Measurements from ENCODE around the gene ATP8A1.

The ATP8A1 gene

DNA sequence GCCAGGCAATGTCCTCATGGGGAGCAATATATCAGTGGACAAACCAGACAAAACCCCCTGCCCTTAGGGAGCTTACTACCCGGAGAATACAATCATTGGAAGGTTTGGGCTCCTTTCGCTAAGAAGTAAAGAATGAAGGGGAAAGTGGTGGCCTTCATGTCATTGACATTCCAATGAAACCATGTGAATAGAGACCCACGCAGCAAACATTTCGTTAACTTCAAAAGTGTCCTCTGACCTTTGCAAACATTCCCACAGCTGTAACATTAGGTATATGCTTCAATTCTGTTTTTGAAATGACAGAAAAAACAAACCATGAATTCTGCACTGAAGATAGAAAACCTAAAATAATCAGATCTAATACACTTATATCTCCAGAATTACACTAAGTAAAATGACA is 7.0 kb downstream of the ATP8A1 start:
- DNase-seq (ENCODE audit: low spot score): no peak

DNA sequence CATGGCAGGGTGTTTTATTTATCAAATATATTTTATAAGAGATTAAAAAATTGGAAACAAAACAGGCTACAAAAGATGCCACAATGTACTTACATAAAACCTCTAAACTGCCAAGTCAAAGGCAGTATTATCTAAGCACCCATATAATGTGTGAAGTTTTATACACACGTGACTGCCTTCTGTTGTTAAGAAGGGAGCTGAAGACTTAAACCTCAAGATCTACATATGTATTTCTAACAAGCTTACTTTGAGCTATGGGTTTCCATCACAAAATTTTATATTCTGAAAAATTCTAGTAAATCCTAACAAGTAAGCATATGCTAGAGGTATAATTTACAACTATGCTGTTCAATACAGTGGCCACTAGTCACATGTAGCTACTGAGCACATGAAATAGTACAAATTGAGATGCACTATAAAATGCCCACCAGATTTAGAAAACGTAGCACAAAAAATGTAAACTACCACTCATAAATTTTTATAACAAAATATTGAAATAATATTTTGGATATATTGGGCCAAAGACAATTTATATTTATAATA is 9.8 kb downstream of the ATP8A1 start:
- no peak for DNase-seq (ENCODE audit: low spot score)

DNA sequence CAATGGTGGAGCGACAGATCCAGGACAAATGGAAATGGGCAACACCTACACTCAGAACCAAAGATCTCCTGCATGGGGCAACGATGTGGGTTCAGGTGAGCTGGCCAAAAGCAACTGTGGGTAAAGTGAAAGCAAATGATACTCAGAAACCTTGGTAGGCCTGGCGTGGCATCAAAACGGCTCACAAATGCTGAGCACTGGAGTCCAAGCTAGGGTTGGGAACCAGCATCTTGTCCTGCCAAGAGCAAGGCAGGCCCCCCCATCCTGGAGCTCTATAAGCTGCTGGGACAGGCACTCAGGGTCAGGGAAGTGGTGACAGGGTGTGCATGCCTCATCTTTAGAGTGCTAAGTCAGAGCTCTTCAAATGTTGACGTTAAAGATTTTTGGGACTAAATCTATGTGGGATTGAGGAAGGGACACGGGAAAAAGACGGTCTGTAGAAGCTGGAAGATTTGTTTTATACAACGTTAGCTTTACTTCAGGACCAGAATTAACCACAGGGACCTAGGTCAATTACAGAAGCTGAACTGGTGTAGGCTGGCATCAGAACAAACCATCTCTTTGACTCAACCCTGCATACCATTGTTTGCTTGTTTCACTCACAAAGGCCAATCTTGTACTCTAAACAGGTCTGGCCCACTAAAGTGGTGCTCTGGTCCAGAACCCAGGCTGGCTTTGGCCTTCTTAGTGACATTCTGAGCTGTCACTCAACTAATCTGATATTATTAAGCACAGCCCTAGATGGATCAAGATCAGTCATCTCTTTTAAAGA is 10.7 kb downstream of the ATP8A1 start:
- no peak for DNase-seq (ENCODE audit: low spot score)

GRCh38 chr4:42644897-42645296 is 12.0 kb downstream of the ATP8A1 start:
- DNase-seq (ENCODE audit: low spot score): no peak

DNA sequence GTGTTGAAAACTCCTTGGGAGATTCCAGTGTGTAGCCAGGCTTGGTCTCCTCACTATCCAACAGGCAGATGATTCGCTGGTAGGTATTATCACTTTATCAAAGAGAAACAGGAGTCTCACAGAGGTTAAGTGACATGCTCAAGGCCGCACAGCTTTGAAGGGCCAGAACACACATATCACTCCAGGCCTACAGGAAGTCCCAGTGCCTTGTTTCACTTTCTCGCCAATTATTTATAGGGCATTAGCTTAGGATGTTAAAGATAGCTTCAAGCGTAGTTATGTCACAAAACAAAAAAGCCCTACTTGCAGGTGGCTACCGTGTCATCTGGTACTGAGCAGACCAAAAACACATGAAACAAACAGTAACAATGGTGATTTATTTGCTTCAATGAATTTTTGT is 13.2 kb downstream of the ATP8A1 start:
- DNase-seq (ENCODE audit: low spot score): no peak

DNA sequence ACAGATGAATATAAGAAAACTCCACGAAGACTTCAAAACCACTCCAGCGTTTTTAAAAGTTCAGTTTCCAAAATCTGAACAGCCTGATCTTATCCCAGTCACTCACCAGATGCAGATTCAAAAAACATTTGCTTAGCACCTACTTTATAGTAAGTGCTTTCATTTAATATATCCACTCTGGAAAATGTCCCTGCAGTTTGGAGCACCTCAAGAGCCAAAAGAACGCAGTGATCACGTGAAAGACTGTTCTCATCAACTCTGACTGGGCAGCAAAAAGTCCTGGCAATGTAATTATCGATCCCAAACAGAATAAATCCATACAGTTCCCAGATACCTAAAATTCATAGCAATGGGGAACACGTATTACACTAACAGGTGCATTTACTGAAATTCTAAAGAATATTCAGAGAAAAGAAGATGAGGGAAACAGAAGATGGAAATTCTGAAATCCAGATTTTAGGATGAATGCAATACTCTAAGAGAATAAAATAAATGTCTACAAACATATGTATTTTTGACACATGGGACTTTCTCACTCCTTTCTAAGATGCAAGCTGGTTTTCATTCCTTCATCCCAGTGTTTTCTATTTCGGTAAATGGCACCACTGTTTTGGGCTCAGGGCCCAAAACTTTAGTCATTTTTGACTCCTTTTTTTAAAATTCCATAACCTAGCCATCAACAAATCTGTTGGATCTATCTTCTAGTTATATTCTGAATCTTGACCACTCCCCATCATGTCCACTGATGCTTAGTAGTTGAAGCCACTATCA is 13.9 kb downstream of the ATP8A1 start:
- no peak for DNase-seq (ENCODE audit: low spot score)

- DNase-seq (ENCODE audit: low spot score): no peak
These were observed 14.7 kb downstream of the ATP8A1 start for GRCh38 chr4:42642101-42642797.

DNA sequence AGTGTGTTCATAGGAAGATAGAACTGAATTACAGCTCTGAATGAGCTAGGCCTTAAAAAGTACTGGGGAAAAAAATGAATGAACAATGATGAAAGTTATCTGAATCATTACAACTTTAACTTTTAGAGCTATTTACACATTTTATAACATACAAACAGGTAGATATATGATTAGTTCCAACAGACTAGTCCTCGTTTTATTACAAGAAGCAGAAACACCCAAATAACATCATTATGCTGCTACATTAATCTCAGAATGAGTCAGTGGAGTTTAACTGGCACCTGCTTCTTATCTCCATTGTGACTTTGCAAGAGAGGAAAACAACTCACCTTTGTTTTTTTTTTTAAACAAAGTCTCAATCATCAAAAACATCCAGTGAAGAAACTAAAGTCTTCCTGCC is 15.2 kb downstream of the ATP8A1 start:
- no peak for DNase-seq (ENCODE audit: low spot score)

DNA sequence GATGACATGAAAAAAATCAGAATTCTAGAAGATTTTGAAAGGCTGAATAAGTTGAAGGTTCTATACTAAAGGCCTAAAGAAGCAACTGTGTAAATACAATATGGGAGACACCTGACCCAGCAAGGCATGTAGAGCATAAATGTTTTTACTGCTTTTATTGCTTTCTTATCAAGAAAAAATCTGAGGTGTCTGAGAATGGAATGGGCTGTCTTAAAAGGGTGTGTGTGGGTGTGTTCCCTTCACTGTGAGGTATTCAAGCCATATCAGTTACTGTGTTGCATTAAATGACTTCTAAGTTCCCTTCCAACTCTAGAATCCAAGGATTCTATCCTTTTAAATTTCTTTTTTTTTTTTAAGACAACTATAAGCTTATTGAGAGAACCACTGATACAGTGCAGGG is 15.7 kb downstream of the ATP8A1 start:
- no peak for DNase-seq (ENCODE audit: low spot score)

DNA sequence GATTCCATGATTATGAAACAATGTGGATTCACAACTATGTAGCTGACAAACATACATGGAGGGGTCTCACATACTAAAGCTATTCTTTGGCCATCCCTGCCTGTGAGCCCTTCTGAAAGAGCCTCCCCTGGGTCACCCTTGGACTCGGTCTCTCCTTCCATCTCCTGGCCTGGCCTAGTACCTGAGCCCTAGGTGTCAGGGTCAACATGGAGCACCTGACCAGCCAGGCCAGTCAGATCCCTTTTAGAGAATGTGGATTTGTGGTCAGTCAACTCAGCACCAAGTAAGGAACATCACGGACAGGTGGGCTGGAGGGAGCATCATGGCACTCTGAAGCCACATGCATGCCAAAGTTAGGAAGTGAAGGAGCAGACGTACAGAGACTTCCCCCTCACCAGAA is 16.3 kb downstream of the ATP8A1 start:
- DNase-seq (ENCODE audit: low spot score): no peak

DNA sequence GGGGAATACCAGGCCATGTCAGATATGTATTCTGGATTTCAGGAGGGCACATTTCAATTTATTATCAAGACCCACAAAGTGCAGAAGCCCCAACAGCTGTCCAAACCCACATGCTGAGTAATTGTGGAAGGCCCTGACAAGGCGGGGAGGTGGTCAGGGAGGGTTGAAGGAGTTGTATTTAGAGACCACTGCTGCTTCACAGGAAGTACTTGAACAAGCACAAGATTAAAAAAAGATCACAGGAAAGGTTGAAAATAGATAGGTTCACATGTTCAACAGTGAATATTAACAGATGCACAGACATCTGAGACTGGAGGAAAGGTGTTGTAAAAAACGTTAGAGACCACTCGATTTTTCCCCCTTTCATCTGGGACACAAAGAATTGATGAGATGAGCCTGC is 17.9 kb downstream of the ATP8A1 start:
- no peak for DNase-seq (ENCODE audit: low spot score)

DNA sequence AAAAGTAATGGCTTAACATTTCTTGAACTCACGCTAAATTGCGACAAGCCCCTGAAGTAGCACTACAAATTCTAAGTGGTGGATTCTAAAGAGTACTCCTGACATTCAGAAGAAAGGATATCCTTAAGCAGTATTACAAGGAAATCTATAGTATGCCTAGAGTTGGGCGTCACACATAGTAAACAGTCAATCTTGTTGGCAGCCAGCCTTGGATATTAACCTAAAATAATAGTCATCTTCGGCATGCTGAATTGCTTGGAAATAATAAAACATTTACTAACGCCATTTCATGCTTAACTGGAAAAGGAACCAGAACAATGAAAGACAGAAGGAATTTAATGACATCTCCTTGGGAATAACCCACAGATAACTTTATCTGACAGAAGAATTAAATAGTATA is 18.6 kb downstream of the ATP8A1 start:
- DNase-seq (ENCODE audit: low spot score): no peak

DNA sequence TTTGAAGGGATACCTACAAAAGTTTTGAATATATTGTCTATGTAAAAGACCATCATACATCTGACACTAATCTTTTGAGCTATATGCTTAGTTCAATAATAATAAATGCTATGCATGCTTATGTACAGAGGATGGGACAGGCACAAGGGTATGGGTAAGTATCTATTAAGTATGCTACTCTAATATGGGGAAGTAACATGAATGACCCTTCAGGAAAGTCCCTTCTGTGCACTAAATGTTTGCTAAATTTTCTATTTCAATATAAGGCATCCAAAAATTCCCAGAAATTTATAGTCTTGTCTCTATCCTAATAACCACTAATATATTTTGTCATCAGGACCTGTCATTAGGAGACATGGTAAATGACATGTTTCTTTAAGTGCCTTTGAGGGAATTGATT is 19.0 kb downstream of the ATP8A1 start:
- DNase-seq (ENCODE audit: low spot score): no peak

- DNase-seq (ENCODE audit: low spot score): no peak
These were observed 19.8 kb downstream of the ATP8A1 start for GRCh38 chr4:42637104-42637503.

DNA sequence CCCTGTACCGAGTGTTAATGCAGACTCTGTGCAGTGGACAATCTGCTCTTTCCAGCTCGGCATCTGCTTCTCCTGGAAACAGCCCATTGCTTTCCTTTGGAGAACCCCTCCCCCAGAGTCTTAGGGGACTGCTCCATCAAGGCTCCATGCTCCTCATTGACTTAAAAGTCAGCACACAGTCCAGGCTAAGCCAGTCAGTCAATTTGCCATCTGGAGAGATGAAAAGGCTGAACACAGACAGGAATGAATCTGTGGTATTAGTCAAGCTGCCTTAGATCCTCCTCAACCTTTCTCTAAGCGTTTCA is 20.3 kb downstream of the ATP8A1 start:
- DNase-seq (ENCODE audit: low spot score): no peak

- no peak for DNase-seq (ENCODE audit: low spot score)
These were observed 23.1 kb downstream of the ATP8A1 start for GRCh38 chr4:42633605-42634388.

GRCh38 chr4:42632653-42633382 is 24.1 kb downstream of the ATP8A1 start:
- no peak for DNase-seq (ENCODE audit: low spot score)

- DNase-seq (ENCODE audit: low spot score): no peak
These were observed 26.0 kb downstream of the ATP8A1 start for GRCh38 chr4:42630908-42631307.

DNA sequence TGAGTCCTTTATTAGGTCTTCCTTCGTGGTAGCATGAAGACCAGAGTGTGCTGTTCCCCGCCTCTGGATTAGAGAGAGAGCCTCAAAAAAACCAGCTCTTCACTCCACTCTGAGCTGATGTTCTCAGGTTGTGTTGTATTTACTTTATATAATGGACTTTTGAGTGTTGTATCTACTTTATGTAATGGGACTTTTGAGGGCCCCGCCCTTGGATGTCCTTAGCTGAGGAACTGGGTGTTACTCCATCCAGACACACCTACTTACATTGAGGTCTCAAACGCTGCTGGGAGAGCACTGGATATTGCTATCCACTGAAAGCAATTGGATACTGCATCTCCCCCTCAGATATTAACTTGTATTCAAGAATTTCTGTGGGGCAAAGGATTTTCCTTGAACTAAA is 28.2 kb downstream of the ATP8A1 start:
- DNase-seq (ENCODE audit: low spot score): no peak

GRCh38 chr4:42627885-42628646 is 28.8 kb downstream of the ATP8A1 start:
- no peak for DNase-seq (ENCODE audit: low spot score)

Measured in AG08396 (cell line).